Measurements from ENCODE around the gene DNAH7. TPM values are rescaled to one million over a fixed set of nuclear protein-coding genes. Genes with fewer than 3 reads are reported as not detected.
"Not testable (repeated sequence)": the region's sequence is repeated elsewhere in the genome, so short reads cannot be mapped to it uniquely, and the experiment has no call there.

Gene DNAH7
- total RNA-seq, 1 donor = 0.10 TPM

DNA sequence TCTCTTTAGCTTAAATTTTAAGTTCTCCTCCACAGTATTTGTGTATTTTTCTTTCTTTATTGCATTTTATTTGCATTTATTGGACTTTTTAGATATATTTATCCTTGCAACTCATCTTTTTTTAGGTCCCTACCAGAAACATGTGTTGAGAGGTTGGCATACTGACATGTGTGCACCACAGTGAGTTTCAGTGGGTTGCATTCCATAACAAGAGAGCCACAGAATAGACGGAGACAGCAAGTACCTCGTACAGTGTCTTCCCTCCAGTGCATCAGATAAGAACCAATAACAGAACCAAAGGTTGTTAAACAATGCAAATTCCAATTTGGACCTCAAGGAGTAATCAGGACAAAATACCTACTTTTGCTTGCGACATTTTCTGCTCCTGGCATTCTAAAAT lies 111.9 kb downstream of the DNAH7 start:
- H3K27me3 ChIP-seq (ENCODE audit: insufficient read depth, low read length) = no peaks in the 10 kb centered on the region
- H3K9me3 ChIP-seq (ENCODE audit: low read depth, low read length) = no peaks in the 10 kb centered on the region
- no peak overlapping the region for H3K4me3 ChIP-seq (ENCODE audit: low read length)
- H3K4me1 ChIP-seq (ENCODE audit: insufficient read depth, low read length) = no peaks in the 10 kb centered on the region

DNA sequence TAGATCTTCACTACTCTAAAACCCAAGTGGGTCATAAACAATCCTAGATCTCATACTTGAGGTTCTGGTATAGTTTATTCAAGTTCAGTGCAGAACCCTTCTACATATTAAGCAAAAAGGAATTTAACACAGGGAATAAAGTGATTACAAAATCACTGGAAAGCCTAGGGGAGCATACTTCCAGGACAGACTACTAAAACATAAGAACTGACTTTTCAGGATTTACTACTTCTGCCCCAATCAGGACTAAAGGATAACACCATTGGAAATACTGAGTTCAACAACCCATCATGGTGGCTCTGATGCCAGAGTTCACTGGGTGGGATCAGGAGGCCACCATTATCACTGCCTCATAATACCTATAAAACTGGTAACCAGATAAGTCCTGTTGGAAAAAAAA lies 123.6 kb downstream of the DNAH7 start:
- Histone ChIP-seq H3K9me3 (ENCODE audit: low read depth, low read length) (no peaks in the 10 kb centered on the region), H3K4me1 (ENCODE audit: insufficient read depth, low read length) (no peaks in the 10 kb centered on the region), H3K4me3 (ENCODE audit: low read length) (no peak overlapping the region), H3K27me3 (ENCODE audit: insufficient read depth, low read length) (no peaks in the 10 kb centered on the region)

- Histone ChIP-seq H3K27me3 (ENCODE audit: insufficient read depth, low read length) (no peaks in the 10 kb centered on the region), H3K4me1 (ENCODE audit: insufficient read depth, low read length) (no peaks in the 10 kb centered on the region), H3K4me3 (ENCODE audit: low read length) (no peak overlapping the region), H3K9me3 (ENCODE audit: low read depth, low read length) (no peaks in the 10 kb centered on the region)
Measured at GRCh38 chr2:195937176-195937575, 131.5 kb downstream of the DNAH7 start.

DNA sequence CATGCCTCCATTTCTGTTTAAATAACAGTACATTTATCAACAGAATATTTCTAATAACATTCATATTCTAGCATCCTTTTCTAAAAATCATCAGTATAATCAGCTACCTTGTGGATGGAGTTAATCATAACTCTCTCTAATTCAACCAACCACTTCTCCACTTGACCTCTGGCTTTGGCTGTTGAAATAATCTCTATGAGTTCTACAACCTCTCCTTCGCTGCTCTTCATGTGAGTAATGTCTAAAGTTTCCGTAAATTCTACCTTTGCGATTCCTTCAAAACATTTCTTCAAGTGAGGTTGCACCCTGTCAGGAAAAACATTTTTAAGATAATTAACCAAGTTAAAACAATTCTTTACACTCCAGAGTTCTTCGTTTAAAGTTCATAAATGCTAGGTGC lies 134.2 kb downstream of the DNAH7 start:
- H3K4me3 ChIP-seq (ENCODE audit: low read length) = no peak overlapping the region
- no peaks in the 10 kb centered on the region for H3K4me1 ChIP-seq (ENCODE audit: insufficient read depth, low read length)
- no peaks in the 10 kb centered on the region for H3K27me3 ChIP-seq (ENCODE audit: insufficient read depth, low read length)
- H3K9me3 ChIP-seq (ENCODE audit: low read depth, low read length) = no peaks in the 10 kb centered on the region

- Histone ChIP-seq H3K9me3 (ENCODE audit: low read depth, low read length) (no peaks in the 10 kb centered on the region), H3K27me3 (ENCODE audit: insufficient read depth, low read length) (no peaks in the 10 kb centered on the region), H3K4me3 (ENCODE audit: low read length) (no peak overlapping the region), H3K4me1 (ENCODE audit: insufficient read depth, low read length) (no peaks in the 10 kb centered on the region)
Measured at GRCh38 chr2:195929531-195929930, 139.1 kb downstream of the DNAH7 start.

DNA sequence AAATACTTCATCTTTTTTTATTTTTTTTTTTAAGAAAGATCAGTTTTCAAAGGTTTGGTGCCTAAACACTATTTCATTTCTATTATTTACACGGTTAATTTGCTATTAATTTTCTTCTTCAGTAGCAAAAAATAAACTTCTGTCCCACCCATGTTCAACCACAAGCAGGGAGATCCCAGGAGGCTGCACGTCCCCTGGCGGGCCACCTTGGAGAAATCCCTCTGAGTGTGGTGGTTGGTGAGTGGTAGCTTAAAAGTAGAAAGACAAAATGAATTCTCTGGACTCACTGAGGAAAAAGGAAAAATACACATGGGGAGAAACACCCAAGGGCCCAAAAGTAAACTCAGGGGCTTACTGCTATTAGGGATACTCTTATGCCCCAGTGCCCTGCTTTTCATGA lies 143.5 kb downstream of the DNAH7 start:
- H3K4me1 ChIP-seq (ENCODE audit: insufficient read depth, low read length) = no peaks in the 10 kb centered on the region
- no peaks in the 10 kb centered on the region for H3K27me3 ChIP-seq (ENCODE audit: insufficient read depth, low read length)
- no peak overlapping the region for H3K4me3 ChIP-seq (ENCODE audit: low read length)
- H3K9me3 ChIP-seq (ENCODE audit: low read depth, low read length) = no peaks in the 10 kb centered on the region

DNA sequence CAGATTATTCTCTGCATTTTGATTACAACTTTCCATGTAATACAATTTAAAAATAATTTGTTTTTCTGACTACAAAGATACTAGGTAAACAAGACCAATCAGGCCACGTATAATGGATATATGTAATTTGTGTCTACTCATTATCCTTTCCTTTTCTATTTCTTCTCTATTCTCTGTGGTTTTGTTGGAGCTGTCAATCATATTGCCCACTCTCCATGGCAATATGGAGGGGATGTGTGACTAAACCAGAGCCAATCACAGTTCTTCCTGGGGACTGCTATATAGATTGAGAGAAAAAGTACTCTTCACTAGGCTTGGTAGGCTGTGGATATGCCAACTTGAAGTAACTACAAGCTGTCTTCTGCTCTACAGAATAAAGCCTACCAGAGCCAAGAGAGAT lies 144.7 kb downstream of the DNAH7 start:
- Histone ChIP-seq H3K27me3 (ENCODE audit: insufficient read depth, low read length) (no peaks in the 10 kb centered on the region), H3K4me3 (ENCODE audit: low read length) (no peak overlapping the region), H3K9me3 (ENCODE audit: low read depth, low read length) (no peaks in the 10 kb centered on the region), H3K4me1 (ENCODE audit: insufficient read depth, low read length) (no peaks in the 10 kb centered on the region)

DNA sequence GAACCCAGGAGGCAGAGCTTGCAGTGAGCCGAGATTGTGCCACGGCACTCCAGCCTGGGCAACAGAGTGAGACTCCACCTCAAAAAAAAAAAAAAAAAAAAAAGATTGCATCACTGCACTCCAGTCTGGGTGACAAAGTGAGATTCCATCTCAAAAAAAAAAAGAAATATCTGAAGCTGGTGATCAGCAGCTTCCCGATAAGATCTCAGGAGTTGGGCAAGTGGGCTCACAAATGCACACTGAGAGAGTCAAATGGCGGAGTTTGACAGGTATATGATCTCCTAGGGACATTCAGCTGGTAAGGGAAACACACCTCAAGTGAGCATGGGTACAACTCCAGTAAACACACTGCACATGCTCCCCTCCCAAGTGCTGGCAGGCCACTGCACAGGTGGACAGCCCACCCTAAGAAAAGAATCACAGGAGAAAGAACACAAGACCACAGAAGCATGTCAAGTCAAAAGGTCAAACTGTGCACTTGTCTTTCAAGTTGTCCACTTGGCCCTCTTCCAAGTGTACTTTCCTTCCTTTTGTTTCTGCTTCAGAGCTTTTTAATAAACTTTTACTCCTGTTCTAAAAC lies 151.5 kb downstream of the DNAH7 start:
- not testable (repeated sequence) for H3K27me3 ChIP-seq (ENCODE audit: insufficient read depth, low read length); H3K4me1 ChIP-seq (ENCODE audit: insufficient read depth, low read length); H3K9me3 ChIP-seq (ENCODE audit: low read depth, low read length); H3K4me3 ChIP-seq (ENCODE audit: low read length)

DNA sequence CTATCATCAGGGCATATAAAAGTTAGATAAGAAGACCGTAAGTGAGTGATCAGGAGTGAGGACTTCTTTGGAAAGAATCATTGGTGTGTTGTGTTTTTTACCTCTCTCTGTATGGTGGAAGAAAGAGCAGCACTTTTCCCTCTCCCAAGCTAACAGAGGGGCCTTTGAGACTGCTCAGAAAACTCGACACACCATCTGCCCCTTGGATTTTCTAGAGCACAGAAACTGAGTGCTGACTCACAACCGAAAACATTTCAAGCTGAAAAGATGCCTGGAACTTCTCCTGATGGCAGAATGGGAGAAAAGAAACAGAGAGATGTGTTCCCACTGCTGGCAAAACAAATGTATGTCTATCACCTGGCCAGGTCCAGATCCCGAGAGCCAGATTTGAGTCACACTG lies 156.6 kb downstream of the DNAH7 start:
- Histone ChIP-seq H3K4me1 (ENCODE audit: insufficient read depth, low read length) (no peaks in the 10 kb centered on the region), H3K9me3 (ENCODE audit: low read depth, low read length) (no peaks in the 10 kb centered on the region), H3K4me3 (ENCODE audit: low read length) (no peak overlapping the region), H3K27me3 (ENCODE audit: insufficient read depth, low read length) (peaks cover 2% of the 10 kb centered on the region)

- H3K9me3 ChIP-seq (ENCODE audit: low read depth, low read length) = no peaks in the 10 kb centered on the region
- H3K27me3 ChIP-seq (ENCODE audit: insufficient read depth, low read length) = peaks cover 2% of the 10 kb centered on the region
- H3K4me3 ChIP-seq (ENCODE audit: low read length) = no peak overlapping the region
- H3K4me1 ChIP-seq (ENCODE audit: insufficient read depth, low read length) = no peaks in the 10 kb centered on the region
Measured at GRCh38 chr2:195910570-195910969, 158.1 kb downstream of the DNAH7 start.

- Histone ChIP-seq H3K4me3 (ENCODE audit: low read length) (no peak overlapping the region), H3K9me3 (ENCODE audit: low read depth, low read length) (no peaks in the 10 kb centered on the region), H3K27me3 (ENCODE audit: insufficient read depth, low read length) (peaks cover 2% of the 10 kb centered on the region), H3K4me1 (ENCODE audit: insufficient read depth, low read length) (no peaks in the 10 kb centered on the region)
Measured at GRCh38 chr2:195909926-195910325, 158.7 kb downstream of the DNAH7 start.

- Histone ChIP-seq H3K27me3 (ENCODE audit: insufficient read depth, low read length) (peaks cover 2% of the 10 kb centered on the region), H3K4me3 (ENCODE audit: low read length) (no peak overlapping the region), H3K9me3 (ENCODE audit: low read depth, low read length) (no peaks in the 10 kb centered on the region), H3K4me1 (ENCODE audit: insufficient read depth, low read length) (no peaks in the 10 kb centered on the region)
Measured at GRCh38 chr2:195907474-195907873, 161.2 kb downstream of the DNAH7 start.

DNA sequence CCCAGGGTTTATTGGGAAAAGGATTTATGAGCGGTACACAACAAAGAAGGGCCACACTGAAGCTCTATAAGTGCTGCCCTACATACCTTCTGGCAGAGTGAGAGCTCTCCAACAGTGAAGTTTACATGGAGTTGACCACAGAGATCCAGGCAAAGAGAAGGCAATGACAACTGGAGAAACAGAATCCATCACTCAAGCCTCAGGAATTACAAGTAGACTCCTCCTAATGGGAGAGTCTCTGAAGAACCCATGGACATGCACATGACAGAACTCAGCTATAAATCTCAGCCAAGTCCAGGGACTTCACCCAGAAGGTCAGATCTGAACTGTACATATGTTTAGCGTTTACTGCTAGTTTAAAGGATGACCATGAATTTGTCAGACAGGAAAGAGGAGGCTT lies 164.7 kb downstream of the DNAH7 start:
- Histone ChIP-seq H3K4me1 (ENCODE audit: insufficient read depth, low read length) (no peaks in the 10 kb centered on the region), H3K27me3 (ENCODE audit: insufficient read depth, low read length) (peaks cover 2% of the 10 kb centered on the region), H3K4me3 (ENCODE audit: low read length) (no peak overlapping the region)

DNA sequence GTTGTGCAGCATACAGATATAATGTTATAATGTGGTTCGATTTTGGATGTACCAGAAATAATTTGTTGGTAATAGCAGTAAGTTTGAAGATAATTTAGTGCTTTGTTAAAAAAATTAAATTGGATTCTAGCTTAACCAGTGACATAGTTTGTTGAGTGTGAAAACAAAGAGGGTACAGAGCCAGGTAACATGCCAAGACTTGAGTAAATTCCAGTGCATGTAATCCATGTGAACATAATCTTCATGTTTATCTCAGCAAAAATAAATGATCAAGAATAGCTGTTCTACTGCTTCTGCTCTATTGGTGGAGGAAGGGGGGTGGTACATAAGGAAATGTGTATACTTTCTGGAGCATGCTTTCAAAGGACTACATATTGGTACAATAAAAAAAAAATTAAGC lies 165.8 kb downstream of the DNAH7 start:
- Histone ChIP-seq H3K9me3 (ENCODE audit: low read depth, low read length) (no peaks in the 10 kb centered on the region), H3K27me3 (ENCODE audit: insufficient read depth, low read length) (no peaks in the 10 kb centered on the region), H3K4me1 (ENCODE audit: insufficient read depth, low read length) (no peaks in the 10 kb centered on the region), H3K4me3 (ENCODE audit: low read length) (no peak overlapping the region)

More for the DNA sequence above, 164.7 kb downstream of the DNAH7 start:
- H3K9me3 ChIP-seq (ENCODE audit: low read depth, low read length) = no peaks in the 10 kb centered on the region

DNA sequence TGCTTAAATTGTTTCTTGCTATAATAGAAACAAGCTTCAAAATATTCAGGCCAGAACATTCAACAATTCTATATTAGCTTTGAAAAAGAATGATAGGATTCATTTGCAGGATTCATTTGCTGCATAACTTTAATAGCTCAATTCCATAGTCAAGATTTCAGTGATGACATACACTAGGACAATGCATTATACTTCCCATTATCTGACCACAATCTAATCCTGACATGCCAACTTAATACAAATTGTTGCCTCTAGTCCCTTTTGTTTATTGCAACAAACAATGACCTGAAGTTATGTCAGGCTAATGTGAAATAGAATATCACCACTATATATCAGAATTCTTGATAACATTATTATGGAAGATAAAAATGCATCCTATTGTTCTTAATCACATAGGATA lies 169.4 kb downstream of the DNAH7 start:
- H3K27me3 ChIP-seq (ENCODE audit: insufficient read depth, low read length) = no peaks in the 10 kb centered on the region
- no peaks in the 10 kb centered on the region for H3K9me3 ChIP-seq (ENCODE audit: low read depth, low read length)
- H3K4me3 ChIP-seq (ENCODE audit: low read length) = no peak overlapping the region
- no peaks in the 10 kb centered on the region for H3K4me1 ChIP-seq (ENCODE audit: insufficient read depth, low read length)

DNA sequence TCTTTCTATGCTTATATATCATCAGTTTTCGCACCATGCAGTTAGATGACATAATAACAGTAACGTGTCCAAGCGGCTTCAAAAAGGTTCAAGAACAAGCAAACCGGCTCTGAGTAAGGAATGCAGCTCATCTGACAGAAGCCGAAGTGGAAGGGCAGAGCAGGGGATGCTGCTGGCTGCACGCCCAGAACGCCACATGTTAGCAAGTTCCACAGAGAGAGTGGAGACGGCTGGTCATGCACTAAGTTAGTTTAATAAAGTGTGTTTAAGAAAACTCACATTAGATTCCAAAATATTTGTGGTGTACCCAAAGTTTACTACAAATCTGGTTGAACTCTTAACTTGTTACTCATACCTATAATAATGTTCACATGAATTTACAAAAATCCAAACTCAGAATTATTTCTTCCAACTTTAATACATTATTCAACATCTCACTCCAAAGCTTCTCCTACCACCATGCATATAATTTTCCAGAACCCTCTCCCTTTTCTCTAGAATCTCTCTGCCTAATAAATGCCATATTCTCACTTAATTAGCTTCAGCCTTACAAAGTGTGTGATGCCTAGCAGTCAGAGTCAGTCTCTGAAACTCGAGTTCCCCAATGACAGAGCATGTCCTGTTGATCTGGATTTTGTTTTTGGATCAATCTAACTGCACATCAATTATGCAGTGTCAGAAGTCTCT lies 170.0 kb downstream of the DNAH7 start:
- H3K4me1 ChIP-seq (ENCODE audit: insufficient read depth, low read length) = no peaks in the 10 kb centered on the region
- no peaks in the 10 kb centered on the region for H3K27me3 ChIP-seq (ENCODE audit: insufficient read depth, low read length)
- no peak overlapping the region for H3K4me3 ChIP-seq (ENCODE audit: low read length)
- H3K9me3 ChIP-seq (ENCODE audit: low read depth, low read length) = no peaks in the 10 kb centered on the region
